ENCODE data around the gene ZNF48.
A peak's percentile ranks its signal among the peaks of the same experiment; 100 is the strongest.

Gene ZNF48

GRCh38 chr16:30444231-30445148 is 49.3 kb downstream of the ZNF48 start:
- DNase-seq = no peak

- no peak for DNase-seq
These were observed 49.9 kb downstream of the ZNF48 start for GRCh38 chr16:30445149-30445407.

- peak; percentile 99 for DNase-seq
These were observed 50.4 kb downstream of the ZNF48 start, which contains the start of gene SEPHS2 for GRCh38 chr16:30445408-30446202. Gene SEPHS2, minus strand, starts transcription at chr16:30445874. Its CDS starts 147 bp downstream, at chr16:30445727.

GRCh38 chr16:30446203-30446595 is 51.0 kb downstream of the ZNF48 start:
- no peak for DNase-seq

- DNase-seq = no peak
These were observed 52.4 kb downstream of the ZNF48 start for GRCh38 chr16:30447512-30448226.

- DNase-seq = no peak
These were observed 53.9 kb downstream of the ZNF48 start for GRCh38 chr16:30449116-30449435.
